GM21447 (cell line): ENCODE results near the gene SELPLG.
"Not testable (repeated sequence)": the region's sequence is repeated elsewhere in the genome, so short reads cannot be mapped to it uniquely, and the experiment has no call there.

Experiments
- ATAC-seq: cut with Tn5 transposase; IDR thresholded peaks from one replicate; pipeline ENCODE4 v1.9.1; 2021; ENCODE audit not compliant: unreplicated experiment

The SELPLG gene

GRCh38 chr12:108592033-108592909, 41.4 kb downstream of the SELPLG start:
- no peak for ATAC-seq

- no peak for ATAC-seq
Measured at GRCh38 chr12:108591267-108591980, 42.3 kb downstream of the SELPLG start.

- ATAC-seq: not testable (repeated sequence)
Measured at GRCh38 chr12:108590463-108590862, 43.2 kb downstream of the SELPLG start.

GRCh38 chr12:108589840-108590229, 43.9 kb downstream of the SELPLG start:
- ATAC-seq: no peak

- ATAC-seq: no peak
Measured at GRCh38 chr12:108589028-108589839, 44.5 kb downstream of the SELPLG start.

- ATAC-seq: no peak
Measured at GRCh38 chr12:108587826-108588225, 45.9 kb downstream of the SELPLG start.

- ATAC-seq: no peak
Measured at GRCh38 chr12:108586306-108586705, 47.4 kb downstream of the SELPLG start.

- no peak for ATAC-seq
Measured at GRCh38 chr12:108585864-108586263, 47.8 kb downstream of the SELPLG start.

GRCh38 chr12:108584456-108585065, 49.1 kb downstream of the SELPLG start:
- ATAC-seq: no peak

GRCh38 chr12:108583991-108584390, 49.7 kb downstream of the SELPLG start:
- ATAC-seq: no peak

- no peak for ATAC-seq
Measured at GRCh38 chr12:108582978-108583770, 50.5 kb downstream of the SELPLG start.

- ATAC-seq: no peak
Measured at GRCh38 chr12:108582509-108582908, 51.2 kb downstream of the SELPLG start.

GRCh38 chr12:108581311-108582227, 52.1 kb downstream of the SELPLG start:
- ATAC-seq: no peak

- no peak for ATAC-seq
Measured at GRCh38 chr12:108580531-108580930, 53.2 kb downstream of the SELPLG start.

GRCh38 chr12:108578813-108579212, 54.9 kb downstream of the SELPLG start:
- no peak for ATAC-seq

- no peak for ATAC-seq
Measured at GRCh38 chr12:108578264-108578663, 55.4 kb downstream of the SELPLG start.

- ATAC-seq: no peak
Measured at GRCh38 chr12:108577458-108577857, 56.2 kb downstream of the SELPLG start.

GRCh38 chr12:108576660-108577234, 56.9 kb downstream of the SELPLG start:
- ATAC-seq: no peak
